HepG2 (cell line): Measurements from ENCODE around the gene UNC5C. TPM values are rescaled to one million over a fixed set of nuclear protein-coding genes. Genes with fewer than 3 reads are reported as not detected.

Source experiments
- IRX3 ChIP-seq: sonication (generic); formaldehyde crosslinking; IDR thresholded peaks from 2 replicates; pipeline ENCODE4 v1.8.1; 2023; ENCODE audit warnings: mild to moderate bottlenecking, low read depth, missing genetic modification reagents, borderline replicate concordance
- PRDM10 ChIP-seq: sonication (generic); formaldehyde crosslinking; IDR thresholded peaks from 2 replicates; pipeline ENCODE4 v1.4.0; 2020; ENCODE audit warnings: low read depth, missing genetic modification reagents
- RARG ChIP-seq: sonication (generic); formaldehyde crosslinking; IDR thresholded peaks from 2 replicates; pipeline ENCODE4 v1.4.0; 2020; ENCODE audit warnings: low read depth, mild to moderate bottlenecking, missing genetic modification reagents
- STAG1 ChIP-seq: sonication (generic); formaldehyde crosslinking; IDR thresholded peaks from 2 replicates; pipeline ENCODE4 v1.4.0; 2020; ENCODE audit warnings: missing genetic modification reagents
- polyA plus RNA-seq, 8 experiments: library from polyadenylated mRNA; depleted of rRNA in 3 of 8; stranded (reverse) in 7 of 8; unstranded in 1 of 8; fragments of >200 nt; fragmentation: Illumina TruSeq in 4 of 8; extraction: Trizol in 4 of 8; gene quantifications; 2 replicates each; pipeline versions ENCODE4 v1.2.1 to v1.2.3, GENCODE V29; 2011 to 2016; ENCODE audit warnings: low read depth in 4 of 8, missing spikeins in 1 of 8, mixed read lengths in 1 of 8; ENCODE audit not compliant: insufficient read depth in 1 of 8
- total RNA-seq, 5 experiments: library from RNA; depleted of rRNA; stranded (reverse); fragments of >200 nt; fragmentation: Illumina TruSeq; extraction: Trizol; gene quantifications; 2 replicates each; pipeline ENCODE4 v1.2.3, GENCODE V29; 2016; ENCODE audit warnings: low read depth in 1 of 5
- TF ChIP-seq, protein P1 (sequence below): sonication (generic); formaldehyde crosslinking; IDR thresholded peaks from 2 replicates; pipeline ENCODE4; 2020; ENCODE audit warnings: missing genetic modification reagents, mild to moderate bottlenecking, borderline replicate concordance

Gene UNC5C
- total and polyA plus RNA-seq, 2 of the 13 experiments (the other 11 are each of a cell fraction or from before 2014, with no cell fraction given), result not detected

DNA sequence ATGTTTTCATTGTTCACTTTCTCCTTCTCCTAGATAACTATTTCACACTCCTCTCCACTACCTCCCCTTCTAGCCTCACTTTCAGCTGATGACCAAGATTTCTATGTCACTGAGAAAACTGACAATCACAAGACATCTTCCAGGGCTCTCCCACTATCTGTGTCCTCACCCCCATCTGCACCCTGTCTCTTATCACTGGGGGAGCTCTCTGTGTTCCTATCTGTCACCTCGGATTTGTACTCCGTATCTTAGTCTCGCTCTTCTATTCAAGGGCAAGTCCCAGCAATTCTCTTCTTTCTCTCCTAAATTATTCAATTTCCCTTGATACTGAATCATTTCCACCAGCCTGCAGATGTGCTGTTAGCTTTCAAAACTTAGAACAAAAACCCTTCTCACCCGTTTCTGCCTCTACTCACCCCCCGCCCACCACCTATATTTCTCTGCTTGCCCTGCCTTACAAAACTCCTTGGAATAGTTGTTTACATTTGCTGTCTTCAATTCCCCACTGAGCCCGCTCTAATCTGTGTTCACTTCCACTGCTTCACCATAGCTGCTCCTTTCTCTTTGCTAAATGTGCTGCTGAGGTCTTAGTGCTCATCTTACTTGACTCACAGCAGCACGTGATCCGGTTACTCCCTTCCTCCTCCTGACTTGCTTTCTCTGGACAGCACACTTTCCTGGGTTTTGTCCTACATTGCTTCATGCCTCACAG, 293.2 kb downstream of the UNC5C start (continued):
- TF ChIP-seq PRDM10 (CRISPR knock-in tag) (no peak), IRX3 (CRISPR knock-in tag) (no peak), RARG (CRISPR knock-in tag) (no peak), STAG1 (CRISPR knock-in tag) (no peak)
- TF ChIP-seq, protein P1, sequence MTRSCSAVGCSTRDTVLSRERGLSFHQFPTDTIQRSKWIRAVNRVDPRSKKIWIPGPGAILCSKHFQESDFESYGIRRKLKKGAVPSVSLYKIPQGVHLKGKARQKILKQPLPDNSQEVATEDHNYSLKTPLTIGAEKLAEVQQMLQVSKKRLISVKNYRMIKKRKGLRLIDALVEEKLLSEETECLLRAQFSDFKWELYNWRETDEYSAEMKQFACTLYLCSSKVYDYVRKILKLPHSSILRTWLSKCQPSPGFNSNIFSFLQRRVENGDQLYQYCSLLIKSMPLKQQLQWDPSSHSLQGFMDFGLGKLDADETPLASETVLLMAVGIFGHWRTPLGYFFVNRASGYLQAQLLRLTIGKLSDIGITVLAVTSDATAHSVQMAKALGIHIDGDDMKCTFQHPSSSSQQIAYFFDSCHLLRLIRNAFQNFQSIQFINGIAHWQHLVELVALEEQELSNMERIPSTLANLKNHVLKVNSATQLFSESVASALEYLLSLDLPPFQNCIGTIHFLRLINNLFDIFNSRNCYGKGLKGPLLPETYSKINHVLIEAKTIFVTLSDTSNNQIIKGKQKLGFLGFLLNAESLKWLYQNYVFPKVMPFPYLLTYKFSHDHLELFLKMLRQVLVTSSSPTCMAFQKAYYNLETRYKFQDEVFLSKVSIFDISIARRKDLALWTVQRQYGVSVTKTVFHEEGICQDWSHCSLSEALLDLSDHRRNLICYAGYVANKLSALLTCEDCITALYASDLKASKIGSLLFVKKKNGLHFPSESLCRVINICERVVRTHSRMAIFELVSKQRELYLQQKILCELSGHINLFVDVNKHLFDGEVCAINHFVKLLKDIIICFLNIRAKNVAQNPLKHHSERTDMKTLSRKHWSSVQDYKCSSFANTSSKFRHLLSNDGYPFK (CRISPR knock-in tag), result no peak
